ENCODE results near the gene MCOLN2. TPM values are rescaled to one million over a fixed set of nuclear protein-coding genes. Genes with fewer than 3 reads are reported as not detected.

Gene MCOLN2
- total RNA-seq, 2 donors from 2014 or later: 15.4 to 21.6 TPM

GRCh38 chr1:84941843-84942242 is 55.1 kb downstream of the MCOLN2 start:
- no peak for TF ChIP-seq CTCF (IDR thresholded peaks at IDR 0.05)
- Histone ChIP-seq H3K9ac (ENCODE audit: low read depth in 2 of 2, low read length in 2 of 2) (no peak overlapping the region), H3K4me1 (no peaks in the 10 kb centered on the region), H3K9me3 (no peaks in the 10 kb centered on the region), H3K27ac (no peak overlapping the region), H3K4me3 (no peak overlapping the region), H3K36me3 (no peaks in the 10 kb centered on the region), H3K27me3 (no peaks in the 10 kb centered on the region)
- no peak for DNase-seq
- intact Hi-C loops (cut with DNase I): loop anchor here (5.0 to 10.0 kb wide), 2 partner anchors 143 to 315 kb away; partner anchors contain the start of gene C1orf52

- TF ChIP-seq CTCF (IDR thresholded peaks at IDR 0.05): no peak
- no peaks in the 10 kb centered on the region for H3K27me3 ChIP-seq
- H3K27ac ChIP-seq: no peak overlapping the region
- H3K4me1 ChIP-seq: no peaks in the 10 kb centered on the region
- no peak overlapping the region for H3K9ac ChIP-seq (ENCODE audit: low read depth in 2 of 2, low read length in 2 of 2)
- no peaks in the 10 kb centered on the region for H3K9me3 ChIP-seq
- H3K36me3 ChIP-seq: no peaks in the 10 kb centered on the region
- no peak for DNase-seq
- intact Hi-C loops (cut with DNase I): loop anchor here (5.0 to 10.0 kb wide), 2 partner anchors 144 to 317 kb away; partner anchors contain the start of gene C1orf52
- no peak overlapping the region for H3K4me3 ChIP-seq
These were observed 56.4 kb downstream of the MCOLN2 start for GRCh38 chr1:84940481-84940880.

GRCh38 chr1:84939761-84940160 is 57.2 kb downstream of the MCOLN2 start:
- no peaks in the 10 kb centered on the region for H3K4me1 ChIP-seq
- H3K9me3 ChIP-seq: no peaks in the 10 kb centered on the region
- H3K27ac ChIP-seq: no peak overlapping the region
- H3K36me3 ChIP-seq: no peaks in the 10 kb centered on the region
- intact Hi-C loops (cut with DNase I): loop anchor here (5.0 to 10.0 kb wide), 2 partner anchors 145 to 318 kb away; partner anchors contain the start of gene C1orf52
- no peak for DNase-seq
- no peaks in the 10 kb centered on the region for H3K27me3 ChIP-seq
- H3K4me3 ChIP-seq: no peak overlapping the region
- no peak overlapping the region for H3K9ac ChIP-seq (ENCODE audit: low read depth in 2 of 2, low read length in 2 of 2)
- no peak for TF ChIP-seq CTCF (IDR thresholded peaks at IDR 0.05)

- no peaks in the 10 kb centered on the region for H3K36me3 ChIP-seq
- no peaks in the 10 kb centered on the region for H3K9me3 ChIP-seq
- intact Hi-C loops (cut with DNase I): no loop called here
- no peak overlapping the region for H3K4me3 ChIP-seq
- H3K4me1 ChIP-seq: no peaks in the 10 kb centered on the region
- H3K27ac ChIP-seq: no peak overlapping the region
- H3K9ac ChIP-seq (ENCODE audit: low read depth in 2 of 2, low read length in 2 of 2): no peak overlapping the region
- TF ChIP-seq CTCF (IDR thresholded peaks at IDR 0.05): no peak
- H3K27me3 ChIP-seq: no peaks in the 10 kb centered on the region
- no peak for DNase-seq
These were observed 57.8 kb downstream of the MCOLN2 start for GRCh38 chr1:84939151-84939550.

GRCh38 chr1:84936116-84936810 is 60.6 kb downstream of the MCOLN2 start:
- intact Hi-C loops (cut with DNase I): no loop called here
- TF ChIP-seq CTCF (IDR thresholded peaks at IDR 0.05): peak; percentile 86
- peak; percentile 41 for DNase-seq

More at GRCh38 chr1:84936116-84936810, 60.6 kb downstream of the MCOLN2 start:
- Histone ChIP-seq H3K36me3 (no peaks in the 10 kb centered on the region), H3K4me3 (no peak overlapping the region), H3K4me1 (no peaks in the 10 kb centered on the region), H3K27me3 (no peaks in the 10 kb centered on the region), H3K27ac (no peak overlapping the region), H3K9me3 (no peaks in the 10 kb centered on the region), H3K9ac (ENCODE audit: low read depth in 2 of 2, low read length in 2 of 2) (no peak overlapping the region)
